ENCODE data around the gene CDC6.

CDC6 gene

DNA sequence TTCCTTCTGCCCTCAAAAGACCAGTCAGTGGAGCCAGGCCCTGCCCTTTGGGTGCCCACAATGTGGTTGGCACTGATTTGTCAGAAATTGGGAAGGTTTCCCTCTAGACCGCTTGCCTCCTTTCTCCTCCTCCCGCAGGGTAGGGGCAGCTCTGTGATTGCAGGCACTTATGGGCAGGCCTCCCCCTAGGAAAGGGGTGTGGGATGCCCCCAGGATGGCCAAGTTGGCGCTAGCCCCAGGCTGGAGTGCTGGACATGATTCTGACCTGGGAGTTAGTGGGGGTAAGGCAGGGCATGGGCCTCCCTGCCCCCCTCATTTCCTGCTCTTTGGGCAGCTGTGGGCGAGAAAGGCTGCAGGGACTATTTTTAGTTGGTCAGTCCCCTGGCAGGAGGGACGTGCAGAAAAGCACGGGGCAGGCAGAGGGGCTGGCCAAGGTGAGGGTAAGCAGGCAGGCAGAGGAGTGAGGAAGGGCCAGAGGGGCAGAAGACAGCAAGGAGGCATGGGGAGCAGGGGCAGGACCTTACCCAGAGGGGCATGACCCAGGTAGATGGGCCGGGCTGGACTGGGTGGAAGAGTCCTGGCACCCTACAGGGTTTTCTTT lies 24.6 kb downstream of the CDC6 start:
- DNase-seq: no peak

DNA sequence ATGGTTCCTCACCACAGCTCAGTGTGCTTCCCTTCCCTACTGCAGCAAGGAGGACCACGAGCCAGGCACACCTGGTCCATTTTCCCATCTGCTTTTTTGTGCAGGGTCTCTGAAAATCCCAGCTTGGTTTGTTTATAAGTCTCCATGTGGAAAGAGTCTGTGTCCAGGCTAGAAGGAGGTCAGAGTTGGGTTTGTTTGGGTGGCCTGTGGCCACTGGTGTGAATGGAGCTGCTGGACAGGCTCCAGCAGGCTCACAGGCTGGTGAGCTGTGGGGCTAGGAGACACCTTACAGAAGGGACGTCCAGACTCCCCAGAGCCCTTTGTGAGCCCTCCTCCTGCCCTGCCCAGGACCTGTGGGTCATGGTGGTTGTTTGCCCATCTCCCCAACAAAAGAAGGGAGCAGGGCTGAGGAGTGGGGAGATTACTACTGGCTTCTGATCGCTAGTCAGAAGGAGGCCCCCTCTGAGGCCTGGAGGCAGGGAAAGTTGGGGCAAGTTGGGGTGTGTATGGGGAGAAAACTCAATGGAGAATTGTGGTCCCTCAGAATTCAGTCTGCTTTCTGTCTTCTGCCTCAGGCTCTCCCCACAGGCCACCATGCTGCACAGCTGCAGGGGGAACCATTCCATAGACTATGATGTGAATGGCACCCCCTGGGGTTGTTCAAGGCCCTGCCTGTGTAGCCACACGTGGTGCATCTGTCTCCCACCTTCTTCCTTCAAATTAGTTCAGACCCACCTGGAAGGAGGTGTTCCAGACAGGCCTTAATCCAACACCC lies 25.4 kb downstream of the CDC6 start:
- no peak for DNase-seq

DNA sequence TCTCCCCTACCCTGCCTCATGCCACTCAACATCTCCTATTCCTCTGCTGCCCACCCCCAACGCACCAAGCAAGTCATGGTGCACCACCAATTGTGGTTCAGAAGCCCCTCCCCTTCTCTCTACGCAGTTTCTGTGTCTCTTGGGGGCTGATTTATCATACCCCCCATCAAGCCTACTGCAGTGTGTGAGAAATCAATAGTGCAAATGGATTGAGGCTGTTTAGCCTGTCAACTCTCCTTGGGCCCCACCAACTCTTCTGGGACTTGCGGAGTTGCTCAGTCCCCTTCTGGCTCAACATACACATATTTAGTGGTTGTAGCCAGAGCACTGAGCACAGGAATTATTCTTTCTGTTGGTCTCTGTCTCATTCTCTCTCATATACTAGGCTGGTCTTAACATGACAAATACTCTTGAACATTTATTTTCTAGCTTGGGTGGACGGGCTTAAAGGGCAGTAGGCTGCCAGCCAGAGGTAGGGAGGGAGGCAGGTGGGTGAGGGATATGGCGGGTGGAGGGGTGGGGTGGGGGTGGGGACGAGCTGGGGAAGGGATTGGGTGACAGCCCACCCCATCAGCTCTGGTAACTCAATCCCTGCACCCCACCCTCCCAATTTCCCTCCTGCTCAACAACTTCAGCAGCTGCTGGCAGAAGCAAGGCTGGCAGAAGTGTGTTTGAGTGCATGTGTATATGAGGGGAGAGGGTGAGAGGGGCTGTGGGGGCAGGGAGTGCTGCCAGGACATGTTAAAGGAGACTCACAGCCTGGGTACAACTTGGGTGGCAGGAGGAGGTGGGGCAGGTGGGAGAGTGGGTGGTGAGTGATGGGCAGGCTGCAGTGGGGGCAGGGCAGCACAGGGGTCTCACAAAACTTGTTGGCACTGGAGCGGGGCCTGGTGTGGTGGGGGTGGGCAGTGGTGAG lies 26.2 kb downstream of the CDC6 start:
- peak; percentile 37 for DNase-seq

DNA sequence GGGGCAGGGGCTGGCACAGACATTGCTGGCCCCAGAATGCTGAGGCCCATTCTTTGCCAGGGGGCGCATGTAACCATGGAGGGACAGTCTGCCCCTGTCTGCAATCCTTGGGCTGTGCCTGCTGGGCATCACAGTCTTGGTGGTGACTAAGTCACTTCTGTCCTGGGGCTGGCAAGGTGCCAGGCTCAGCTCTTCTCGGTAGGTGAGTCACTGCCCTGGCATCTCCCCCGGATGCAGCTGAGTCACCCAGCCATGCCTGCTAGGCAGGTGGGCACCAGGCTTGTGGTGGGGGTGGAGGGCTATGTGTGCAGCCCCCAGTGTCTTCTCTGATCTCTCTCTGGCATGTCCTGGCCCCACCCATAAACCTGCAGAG lies 26.9 kb downstream of the CDC6 start:
- DNase-seq: no peak

DNA sequence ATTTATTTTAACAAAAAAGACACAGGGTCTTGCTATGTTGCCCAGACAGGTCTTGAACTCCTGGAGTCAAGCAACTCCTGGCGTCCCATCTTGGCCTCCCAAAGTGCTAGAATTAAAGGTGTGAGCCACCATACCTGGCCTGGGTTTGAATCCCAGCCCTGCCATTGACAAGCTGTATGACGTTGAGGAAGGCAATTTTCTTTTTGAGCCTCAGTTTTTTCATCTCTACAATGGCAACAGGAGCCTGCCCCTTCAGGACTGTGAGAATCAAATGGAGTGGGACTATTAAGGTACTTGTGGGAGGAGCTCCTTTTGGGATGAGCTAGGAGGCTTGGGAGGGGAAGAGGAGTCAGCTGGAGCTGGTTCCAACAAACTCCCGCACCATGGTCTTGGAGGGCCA lies 27.5 kb downstream of the CDC6 start:
- DNase-seq: no peak

DNA sequence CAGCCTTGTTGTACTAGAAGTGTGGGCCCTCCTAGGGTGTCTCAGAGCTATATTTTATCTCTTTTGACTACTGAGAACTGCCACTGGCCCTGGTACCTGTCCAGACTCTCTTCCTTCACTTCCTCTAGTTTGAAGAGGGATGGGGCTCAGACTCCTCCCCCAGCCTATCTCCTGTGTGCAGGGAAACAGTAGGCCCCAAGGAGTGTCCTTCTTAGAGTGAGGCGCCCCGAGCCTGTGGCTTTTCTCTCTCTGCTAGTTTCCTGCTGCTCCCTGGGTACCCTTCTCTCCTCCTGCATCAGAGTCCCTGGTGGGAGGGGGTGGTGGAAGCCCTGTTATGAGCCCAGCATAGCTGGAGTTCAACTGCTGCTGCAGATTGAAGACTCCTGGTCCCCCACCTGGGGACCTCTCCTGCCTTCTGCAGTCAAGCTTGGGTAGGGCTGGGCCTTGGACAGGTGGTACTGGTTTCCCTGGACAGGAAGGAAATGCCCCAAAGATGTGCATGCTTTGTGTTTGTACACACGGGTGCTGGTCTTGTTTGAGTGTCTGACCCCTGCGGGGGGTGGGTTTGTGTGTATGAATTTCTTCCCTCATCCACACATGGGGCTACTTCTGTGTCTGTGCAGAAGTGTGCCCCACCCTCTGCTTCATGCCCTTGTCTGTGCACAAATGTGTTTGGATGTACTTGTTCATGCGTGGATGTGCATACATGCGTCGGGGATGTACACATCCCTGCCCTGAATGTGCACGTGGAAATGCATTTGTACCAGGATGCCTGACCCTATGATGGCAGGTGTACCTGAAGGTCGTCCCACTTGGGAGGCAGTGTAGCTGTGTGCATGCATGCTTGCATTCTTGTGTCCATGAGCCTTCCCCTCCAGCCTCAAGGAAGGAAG lies 28.2 kb downstream of the CDC6 start:
- no peak for DNase-seq

DNA sequence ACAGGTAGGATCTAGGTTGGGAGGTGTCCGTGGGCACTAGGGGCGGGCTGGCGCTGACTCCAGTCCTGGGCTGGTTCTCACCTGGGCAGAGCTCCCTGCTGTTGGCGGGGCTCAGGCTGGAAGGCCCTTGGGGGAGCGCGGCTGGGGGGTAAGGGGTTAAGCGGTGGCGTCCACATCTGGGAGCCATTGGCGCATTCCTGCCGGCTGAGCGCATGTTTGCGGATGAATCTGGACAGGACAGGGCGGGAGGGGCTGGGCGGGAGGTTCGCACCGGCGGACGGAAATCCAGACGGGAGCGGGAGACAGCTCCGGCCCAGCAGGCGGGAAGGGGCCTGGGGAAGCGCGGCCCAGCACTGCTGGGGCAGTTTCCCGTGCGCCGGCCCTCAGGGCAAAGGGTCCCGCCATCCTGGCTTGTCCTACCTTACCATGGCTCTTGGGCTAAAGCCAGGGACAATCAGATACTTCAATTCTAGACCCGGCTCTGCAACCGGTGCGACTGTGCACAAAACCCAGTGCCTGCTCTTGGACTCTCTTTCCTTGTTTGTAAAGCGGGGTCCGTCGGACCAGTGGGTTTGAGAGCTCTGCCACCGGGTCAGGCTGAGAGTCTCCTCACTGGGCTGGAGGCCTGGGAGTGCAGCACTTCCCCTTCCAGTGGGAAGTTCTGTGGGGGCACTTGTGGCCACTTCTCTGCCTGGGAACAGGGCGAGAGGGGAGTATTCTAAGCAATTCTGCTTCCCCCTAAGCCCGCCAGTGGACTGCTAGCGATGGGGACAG lies 29.1 kb downstream of the CDC6 start:
- no peak for DNase-seq

DNA sequence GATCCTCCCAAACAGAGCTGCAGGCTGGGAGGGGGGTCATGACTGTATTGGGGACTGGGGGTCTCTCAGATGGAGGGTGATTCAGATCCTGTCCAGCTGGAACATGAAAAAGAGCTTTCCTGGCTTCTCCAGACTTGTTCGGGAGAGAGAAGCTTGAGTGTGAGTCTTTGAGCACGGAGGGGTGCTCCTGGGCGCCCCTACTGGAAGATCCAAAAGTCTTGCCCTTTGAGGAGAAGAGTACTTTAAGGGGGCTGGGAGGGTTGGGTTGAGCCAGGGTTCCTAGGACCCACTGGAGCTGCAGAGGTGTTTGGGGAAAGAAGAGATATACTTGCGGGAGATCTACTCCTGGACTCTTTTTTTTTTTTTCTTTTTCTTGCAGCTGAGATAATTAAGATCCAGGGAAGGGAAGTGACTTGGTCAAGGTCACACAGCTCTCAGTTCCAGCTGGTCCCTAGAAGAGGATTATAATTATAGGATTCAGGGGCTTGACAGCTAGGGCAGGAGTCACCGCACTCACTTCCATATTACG lies 29.7 kb downstream of the CDC6 start:
- peak; percentile 95 for DNase-seq

DNA sequence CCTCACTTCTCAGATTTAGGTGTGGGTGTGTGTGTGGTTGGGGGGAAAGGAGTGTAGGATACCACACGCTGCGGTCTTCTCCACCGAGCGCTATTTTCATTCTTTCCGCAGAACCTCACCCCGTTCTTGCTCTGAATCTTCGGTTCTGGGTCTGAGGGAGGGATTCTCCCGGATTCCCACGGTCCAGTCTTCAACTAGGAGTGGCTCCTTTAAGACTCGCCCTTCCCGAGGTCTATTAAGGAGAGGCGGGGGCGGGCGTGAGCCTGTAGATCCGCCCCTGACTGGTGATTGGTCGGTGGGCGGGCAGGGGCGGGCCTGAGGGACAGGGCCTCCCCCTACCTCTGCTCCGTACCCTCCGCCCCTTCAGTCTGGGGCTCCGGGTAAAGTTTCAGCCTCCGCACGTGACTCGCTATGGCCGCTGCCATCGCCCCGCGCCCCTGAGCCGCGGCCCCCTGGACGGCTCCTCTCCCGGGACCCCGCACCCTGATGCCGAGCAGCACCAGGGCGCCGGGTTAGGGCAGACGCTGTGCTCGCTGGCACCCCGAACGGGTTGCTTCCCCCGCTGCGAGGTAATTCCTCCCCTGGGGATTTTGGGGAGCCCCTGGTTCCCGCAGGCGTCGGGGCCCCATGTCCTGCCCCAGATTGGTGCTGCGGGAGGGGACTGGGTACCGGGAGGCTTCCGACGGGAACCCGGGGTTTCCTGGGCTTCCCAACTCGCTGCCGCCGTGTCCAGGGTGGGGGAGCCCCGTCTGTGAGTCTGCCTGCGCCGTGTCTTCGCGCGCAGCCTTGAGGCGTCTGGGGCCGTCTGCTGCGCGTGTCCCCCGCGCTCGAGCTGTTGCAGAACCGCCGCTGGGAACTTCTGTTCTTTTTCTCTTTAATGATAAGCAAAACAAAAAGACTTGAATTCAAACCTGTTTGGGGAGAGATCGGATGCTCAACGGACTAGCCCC lies 30.5 kb downstream of the CDC6 start:
- peak; percentile 99 for DNase-seq

DNA sequence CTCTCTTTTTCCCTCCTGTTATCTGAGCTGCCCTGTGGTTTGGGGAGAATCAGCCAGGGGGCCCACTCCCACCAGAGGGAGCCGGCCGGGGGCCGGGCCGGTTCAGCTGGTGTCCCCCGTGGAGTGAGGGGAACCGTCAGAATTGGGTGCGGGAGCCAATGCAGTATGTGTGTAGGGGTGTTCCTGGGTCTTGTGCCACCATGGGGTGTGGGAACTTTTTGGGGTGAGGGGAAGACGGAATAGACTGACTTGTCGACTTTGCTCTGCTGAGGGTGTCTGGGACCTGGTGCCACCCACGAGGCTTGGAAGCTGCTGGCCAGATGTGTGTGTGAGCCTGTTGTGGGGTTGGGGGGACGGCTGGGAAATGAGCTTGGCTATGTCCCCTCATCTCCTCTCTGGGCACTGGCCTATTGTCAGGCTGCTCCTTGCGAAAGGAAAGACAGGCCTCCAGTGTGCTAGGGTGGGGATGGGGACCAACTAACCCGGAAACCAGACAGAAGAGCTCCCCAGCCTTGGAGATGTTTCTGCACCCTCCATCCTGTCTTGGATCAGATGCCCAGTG lies 31.2 kb downstream of the CDC6 start:
- no peak for DNase-seq

DNA sequence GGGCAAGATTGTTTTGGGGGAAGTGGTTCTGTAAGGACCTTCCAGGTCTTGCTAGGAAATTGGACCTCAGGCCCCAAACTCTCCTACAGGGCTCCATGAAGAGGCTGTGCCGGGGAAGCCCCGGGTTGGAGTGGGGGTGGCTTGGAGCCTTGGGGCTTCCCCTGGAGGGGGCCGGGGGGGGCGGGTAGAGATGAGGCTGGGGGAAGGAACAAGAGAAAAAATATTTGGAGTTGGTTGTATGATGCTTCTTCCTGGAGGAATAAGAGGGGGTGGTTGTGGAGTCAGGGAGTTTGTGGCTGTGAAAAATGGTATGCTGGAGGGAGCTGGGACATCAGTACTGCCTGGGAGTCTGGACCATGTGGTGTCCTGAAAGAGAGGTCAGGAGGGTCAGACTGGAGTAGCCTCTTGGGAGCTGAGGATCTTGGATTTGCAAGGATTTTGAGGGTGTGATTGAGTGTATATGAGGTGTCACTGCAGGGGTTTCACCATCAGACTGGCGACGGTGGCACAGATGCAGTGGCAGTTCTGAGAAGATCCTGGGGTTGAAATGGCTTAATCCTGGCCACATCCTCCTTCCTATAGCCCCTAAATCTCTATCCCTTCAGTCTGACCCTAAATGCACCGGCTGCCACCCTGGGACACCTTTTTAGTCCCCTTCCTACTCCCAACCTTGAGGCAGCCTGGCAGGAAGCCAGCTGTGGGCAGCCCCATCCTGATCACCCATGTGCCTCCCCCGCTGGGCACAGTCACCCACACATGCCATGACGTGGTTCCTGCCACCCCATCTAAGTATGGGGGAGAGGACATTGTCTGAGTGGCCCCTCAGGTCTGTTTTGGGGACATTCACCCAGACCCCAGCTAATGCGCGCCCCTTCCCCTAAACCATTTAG lies 32.2 kb downstream of the CDC6 start:
- DNase-seq: no peak

DNA sequence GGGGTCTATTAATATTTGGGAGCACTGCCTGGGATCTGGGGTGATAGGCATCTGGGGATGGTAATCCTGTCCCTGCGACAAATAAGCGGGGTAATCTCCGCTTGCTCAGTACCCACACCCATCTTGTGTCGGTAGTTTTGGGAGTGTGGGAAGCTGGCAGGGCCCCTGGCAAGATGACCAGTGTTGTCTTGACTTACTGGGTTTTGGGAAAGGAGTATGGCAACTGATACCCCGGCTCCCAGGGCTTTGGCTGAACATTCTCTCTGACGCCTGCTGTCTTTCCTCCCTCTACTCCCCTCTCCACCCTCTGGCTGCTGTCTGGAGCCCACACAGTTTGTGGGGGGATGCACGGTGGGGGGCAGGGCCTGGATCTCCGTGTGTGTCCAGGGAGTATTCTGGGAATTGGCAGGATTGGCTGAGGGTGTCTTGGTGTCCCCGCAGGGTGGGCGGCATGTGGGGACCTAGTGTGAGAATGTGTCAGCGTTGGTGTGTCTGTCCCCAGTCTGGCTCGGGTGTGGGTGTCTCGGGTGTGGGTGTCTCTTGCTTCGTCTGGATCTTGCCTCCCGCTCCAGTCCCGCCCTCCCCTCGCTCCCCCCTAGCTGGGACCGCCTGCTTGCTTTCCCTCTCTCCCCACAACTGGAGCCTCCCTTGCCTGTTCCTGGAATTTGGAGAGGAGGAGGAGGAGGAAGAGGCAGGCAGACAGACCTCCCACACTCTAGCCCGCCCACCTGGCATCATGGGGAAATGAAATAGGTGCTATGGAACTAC lies 33.3 kb downstream of the CDC6 start:
- DNase-seq: no peak

DNA sequence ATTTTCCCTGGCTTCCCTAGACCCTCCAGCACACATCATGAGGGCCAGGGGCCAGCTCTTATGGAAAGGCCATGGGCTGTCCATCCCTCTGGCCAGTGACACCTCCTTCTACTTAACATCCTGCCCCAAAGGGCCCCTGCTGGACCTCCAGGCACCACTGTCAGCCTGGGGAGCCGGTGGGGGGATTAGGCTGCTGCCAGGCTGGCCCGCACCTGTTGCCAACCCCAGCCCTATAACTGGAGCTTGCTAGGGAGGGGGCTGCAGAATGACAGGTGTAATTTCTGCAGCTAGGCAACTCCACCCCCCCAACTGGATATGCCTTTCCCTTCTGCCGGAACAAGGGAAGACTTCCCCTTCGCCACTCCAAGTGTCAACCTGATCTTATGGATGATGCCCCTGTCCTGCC lies 33.8 kb downstream of the CDC6 start:
- no peak for DNase-seq

DNA sequence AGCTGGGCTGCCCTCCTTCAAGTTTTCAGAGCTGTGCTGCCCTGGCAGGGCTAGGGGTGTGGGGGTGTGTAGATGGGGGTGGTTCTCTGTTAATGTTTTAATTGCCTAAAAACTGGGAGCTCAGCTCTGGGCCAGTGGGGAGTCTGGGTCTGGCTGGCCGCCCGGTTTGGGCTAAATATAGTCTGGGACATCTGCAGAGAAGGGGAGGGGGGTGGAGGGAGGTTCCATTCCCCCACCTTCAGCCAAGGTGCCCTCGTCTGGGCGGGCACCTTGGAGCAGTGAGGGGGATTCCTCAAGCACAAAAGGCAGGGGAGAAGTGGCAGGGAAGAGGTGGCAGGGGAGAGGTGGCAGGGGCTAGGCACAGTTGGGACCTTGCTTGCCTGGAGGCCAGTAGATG lies 34.3 kb downstream of the CDC6 start:
- DNase-seq: no peak

DNA sequence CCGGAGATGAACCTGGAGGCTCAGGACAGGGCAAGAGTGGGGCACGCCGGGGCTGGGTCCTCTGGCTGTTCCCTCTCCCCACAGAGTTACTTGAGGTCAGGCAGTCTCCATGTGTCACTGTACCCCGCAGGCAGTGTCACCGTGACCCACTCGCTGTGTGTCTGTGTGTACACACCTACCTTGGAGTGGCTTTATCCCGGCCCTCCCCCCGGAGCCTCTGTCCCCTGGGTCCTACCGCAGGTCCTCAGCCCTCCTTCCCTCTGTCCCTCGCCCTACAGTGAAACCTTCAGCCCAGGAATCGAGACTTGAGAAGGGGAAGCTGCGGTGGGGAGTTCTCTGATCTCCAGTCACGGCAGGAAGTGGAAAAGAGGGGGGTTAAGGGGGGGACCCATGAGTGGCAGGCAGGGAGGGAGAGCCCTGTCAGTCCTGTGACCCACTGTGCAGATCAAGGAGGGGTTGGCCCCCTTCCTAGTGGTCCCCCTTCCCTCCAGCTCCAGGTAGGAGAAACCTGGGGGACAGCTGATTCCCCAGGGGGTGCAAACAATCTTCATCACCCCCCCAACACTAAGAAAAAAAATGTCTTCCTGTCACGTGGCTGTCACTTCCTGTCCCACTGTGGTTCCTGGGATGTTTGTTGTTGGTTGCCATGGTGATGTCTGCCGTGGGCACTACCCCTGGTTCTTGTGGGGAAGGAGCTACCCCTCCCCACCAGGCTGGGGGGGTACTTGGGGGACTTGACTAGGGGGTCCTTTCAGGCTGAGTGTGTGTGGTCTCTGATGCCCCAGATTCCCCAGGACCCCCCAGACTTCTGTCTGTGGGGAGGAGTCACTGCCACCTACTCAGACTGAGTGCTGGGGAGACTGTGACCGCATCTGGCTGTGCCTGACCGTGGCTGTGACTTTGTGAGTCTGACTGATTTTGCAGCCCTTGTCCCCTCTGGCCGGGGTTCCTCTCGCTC lies 35.0 kb downstream of the CDC6 start:
- peak; percentile 44 for DNase-seq

DNA sequence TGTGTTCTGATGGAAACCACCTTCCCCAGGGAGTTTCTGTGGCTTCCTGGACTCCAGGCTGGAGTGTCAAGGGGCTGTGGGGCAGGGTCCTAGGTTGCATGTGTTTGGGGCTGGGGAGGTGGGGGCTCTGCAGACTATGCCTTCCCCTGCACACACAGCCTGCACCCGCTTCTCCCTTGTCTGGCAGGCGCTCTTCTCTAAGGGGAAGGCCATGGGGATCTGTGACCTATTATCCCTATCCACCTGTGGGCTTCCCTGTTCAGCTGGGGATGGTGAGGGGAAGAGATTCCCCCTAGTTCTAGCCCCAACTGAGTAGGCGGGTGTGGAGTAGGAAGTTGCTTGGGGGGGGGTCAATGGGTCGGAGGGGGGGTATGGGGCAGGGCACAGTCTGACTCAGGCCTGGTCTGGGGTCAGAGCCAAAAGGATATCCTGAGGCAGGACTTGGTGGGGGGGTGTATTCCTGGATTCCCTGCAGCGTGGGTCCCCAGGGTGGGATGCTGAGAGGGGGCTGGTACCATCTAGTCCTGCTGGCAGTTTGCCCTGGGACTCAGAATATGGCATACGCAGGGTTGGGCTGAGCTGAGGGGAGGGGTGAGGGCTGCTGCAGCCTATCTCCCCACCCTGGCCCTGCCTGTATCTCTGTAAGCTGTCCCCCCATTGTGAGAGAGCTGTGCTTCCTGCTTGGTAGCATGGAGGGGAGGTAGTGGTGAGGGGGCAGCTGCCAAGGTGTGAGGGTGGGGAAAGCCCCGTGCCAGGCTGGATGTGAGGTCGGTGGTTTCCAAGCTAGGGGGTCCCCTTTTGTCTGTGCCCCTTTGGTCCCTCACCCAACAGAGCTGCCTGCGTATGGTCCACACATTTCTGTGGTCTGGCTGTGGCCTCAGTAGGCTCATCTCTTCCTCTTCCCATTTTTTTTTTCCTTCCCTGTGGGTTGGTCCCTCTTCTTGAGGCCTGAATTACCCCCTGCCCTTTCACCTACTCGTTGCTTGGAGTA lies 36.0 kb downstream of the CDC6 start:
- DNase-seq: no peak

Data from NCI-H82 (cell line).